ENCODE measurements around the gene INKA1. TPM values are rescaled to one million over a fixed set of nuclear protein-coding genes. Genes with fewer than 3 reads are reported as not detected.

INKA1 gene
- total RNA-seq, 1 donor from 2014 or later = 7.9 TPM

DNA sequence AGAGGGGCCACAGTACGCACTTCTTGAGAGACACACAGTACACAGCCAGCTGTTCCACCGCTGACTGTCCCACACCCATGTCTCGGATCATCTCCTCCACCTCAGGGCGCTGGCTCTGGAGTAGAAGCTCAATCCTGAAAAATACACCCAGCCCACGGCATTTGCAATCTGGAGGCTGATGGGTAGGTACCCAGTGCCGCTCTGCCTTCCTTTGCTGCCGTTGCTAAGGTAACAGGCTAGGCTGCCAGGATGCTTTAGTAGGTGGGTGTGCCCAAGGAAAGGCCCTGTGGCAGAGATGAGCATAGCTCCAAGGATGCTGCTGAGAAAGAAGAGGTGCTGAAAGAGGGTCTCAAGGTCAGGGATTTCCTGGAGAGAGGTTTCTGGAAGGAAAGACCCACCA, 38.7 kb downstream of the INKA1 start:
- DNase-seq (ENCODE audit: low spot score) = no peak
- H3K4me1 Mint-ChIP-seq (ENCODE audit: low read depth) = peaks cover 13% of the 10 kb centered on the region
- no peaks in the 10 kb centered on the region for H3K9me3 Mint-ChIP-seq (ENCODE audit: low read depth)
- H3K36me3 Mint-ChIP-seq (ENCODE audit: low read depth) = no peaks in the 10 kb centered on the region
- H3K27me3 Mint-ChIP-seq (ENCODE audit: low read depth) = no peaks in the 10 kb centered on the region
- TF ChIP-seq, protein P1, sequence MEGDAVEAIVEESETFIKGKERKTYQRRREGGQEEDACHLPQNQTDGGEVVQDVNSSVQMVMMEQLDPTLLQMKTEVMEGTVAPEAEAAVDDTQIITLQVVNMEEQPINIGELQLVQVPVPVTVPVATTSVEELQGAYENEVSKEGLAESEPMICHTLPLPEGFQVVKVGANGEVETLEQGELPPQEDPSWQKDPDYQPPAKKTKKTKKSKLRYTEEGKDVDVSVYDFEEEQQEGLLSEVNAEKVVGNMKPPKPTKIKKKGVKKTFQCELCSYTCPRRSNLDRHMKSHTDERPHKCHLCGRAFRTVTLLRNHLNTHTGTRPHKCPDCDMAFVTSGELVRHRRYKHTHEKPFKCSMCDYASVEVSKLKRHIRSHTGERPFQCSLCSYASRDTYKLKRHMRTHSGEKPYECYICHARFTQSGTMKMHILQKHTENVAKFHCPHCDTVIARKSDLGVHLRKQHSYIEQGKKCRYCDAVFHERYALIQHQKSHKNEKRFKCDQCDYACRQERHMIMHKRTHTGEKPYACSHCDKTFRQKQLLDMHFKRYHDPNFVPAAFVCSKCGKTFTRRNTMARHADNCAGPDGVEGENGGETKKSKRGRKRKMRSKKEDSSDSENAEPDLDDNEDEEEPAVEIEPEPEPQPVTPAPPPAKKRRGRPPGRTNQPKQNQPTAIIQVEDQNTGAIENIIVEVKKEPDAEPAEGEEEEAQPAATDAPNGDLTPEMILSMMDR (IDR thresholded peaks at IDR 0.05) = no peak
- no peak overlapping the region for H3K4me3 Mint-ChIP-seq (ENCODE audit: unreplicated experiment)
- no peak overlapping the region for H3K27ac Mint-ChIP-seq (ENCODE audit: unreplicated experiment)

DNA sequence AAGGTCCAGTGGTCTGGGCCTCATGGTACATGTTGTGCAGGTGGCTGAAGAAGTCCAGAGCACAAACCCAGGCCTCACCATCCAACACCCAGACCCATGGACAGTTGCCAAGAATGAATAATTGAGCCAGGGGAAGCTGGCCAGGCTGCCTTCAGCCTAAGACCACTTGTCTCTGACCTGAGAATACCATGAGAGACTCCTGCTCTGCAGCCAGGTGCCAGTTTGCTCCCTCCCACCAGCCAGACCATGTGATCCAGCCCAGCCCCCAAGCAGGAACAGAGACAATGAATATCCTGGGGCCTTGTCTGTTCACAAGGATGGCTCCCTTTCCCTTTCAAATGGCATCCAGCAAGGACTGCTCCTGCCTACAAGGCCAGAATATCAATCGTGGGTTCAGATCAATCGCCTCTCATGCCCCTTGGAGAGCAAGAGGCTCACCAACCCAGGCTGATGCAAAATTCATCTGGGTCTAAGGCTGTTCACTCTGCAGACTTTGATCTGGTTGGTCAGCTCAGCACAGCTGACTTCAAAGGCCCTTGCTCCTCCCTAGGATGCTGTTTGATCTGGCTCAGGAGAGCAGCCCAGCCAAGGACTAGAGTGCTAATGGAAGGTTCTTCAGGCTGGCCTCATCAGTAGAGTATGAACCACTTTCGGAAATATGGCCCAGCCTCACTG, 39.9 kb downstream of the INKA1 start:
- H3K4me1 Mint-ChIP-seq (ENCODE audit: low read depth) = peaks cover 13% of the 10 kb centered on the region
- H3K27me3 Mint-ChIP-seq (ENCODE audit: low read depth) = no peaks in the 10 kb centered on the region
- no peak overlapping the region for H3K27ac Mint-ChIP-seq (ENCODE audit: unreplicated experiment)
- no peaks in the 10 kb centered on the region for H3K36me3 Mint-ChIP-seq (ENCODE audit: low read depth)
- no peak overlapping the region for H3K4me3 Mint-ChIP-seq (ENCODE audit: unreplicated experiment)
- DNase-seq (ENCODE audit: low spot score) = no peak
- TF ChIP-seq, protein P1 (IDR thresholded peaks at IDR 0.05) = no peak
- no peaks in the 10 kb centered on the region for H3K9me3 Mint-ChIP-seq (ENCODE audit: low read depth)

DNA sequence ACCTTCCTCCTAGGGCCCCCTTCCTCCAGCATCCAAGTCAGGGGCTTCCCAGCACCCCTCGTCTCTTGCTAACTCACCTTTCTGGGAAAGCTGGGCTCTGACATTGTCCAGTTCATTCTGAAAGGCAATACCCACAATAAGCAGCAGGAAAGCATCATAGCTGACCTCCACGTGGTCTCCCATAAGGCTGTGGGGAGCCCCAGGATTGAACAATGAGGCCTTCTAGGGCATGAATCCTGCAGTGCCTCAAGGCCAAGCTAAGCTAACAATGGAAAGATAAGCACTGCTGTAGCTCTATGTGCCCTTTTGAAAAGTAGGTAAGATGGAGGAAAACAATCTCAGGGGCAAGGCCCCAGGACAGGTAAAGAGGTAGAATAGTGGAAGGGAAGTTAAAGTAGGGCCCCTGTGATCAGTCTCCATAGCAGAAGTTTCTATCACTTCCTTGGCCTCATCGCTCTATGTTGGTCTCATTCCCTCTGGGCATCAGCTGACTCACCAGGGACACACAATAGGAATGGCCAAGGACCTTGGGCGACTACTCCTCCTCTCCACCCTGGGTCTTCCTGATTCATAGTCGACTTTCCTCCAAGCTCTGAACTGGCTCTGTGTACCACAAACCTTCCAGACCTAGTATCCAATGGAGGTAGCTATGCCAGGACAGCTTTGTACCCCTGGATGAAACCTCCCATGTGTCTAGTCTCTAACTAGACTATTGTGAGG, 41.6 kb downstream of the INKA1 start:
- H3K27ac Mint-ChIP-seq (ENCODE audit: unreplicated experiment) = no peak overlapping the region
- no peak overlapping the region for H3K4me3 Mint-ChIP-seq (ENCODE audit: unreplicated experiment)

DNA sequence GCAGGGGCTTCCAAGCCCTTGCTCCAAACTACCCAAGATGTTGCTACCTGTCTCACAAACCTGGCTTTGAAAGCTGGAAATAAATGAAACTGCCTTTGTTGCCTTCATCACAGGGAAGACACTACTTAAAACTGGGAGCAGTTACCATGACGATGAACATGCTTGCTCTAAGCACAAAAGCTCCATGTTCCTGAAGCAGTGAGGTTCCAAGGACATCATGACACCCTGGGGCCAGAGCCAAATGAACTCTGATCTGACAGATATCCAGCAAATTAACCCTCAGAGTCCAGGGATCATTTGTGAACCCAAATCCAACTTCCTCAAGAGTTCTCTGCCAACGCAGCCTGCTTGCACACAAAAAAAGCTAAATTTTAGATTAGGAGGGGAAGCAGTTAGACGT, 42.6 kb downstream of the INKA1 start:
- Mint-ChIP-seq H3K9me3 (ENCODE audit: low read depth) (no peaks in the 10 kb centered on the region), H3K4me1 (ENCODE audit: low read depth) (peaks cover 7% of the 10 kb centered on the region), H3K27ac (ENCODE audit: unreplicated experiment) (no peak overlapping the region), H3K27me3 (ENCODE audit: low read depth) (no peaks in the 10 kb centered on the region), H3K4me3 (ENCODE audit: unreplicated experiment) (no peak overlapping the region), H3K36me3 (ENCODE audit: low read depth) (no peaks in the 10 kb centered on the region)
- DNase-seq (ENCODE audit: low spot score) = no peak
- TF ChIP-seq, protein P1 (IDR thresholded peaks at IDR 0.05) = no peak

More for the DNA sequence above, 41.6 kb downstream of the INKA1 start:
- Mint-ChIP-seq H3K27me3 (ENCODE audit: low read depth) (no peaks in the 10 kb centered on the region), H3K4me1 (ENCODE audit: low read depth) (peaks cover 7% of the 10 kb centered on the region), H3K9me3 (ENCODE audit: low read depth) (no peaks in the 10 kb centered on the region), H3K36me3 (ENCODE audit: low read depth) (no peaks in the 10 kb centered on the region)
- no peak for DNase-seq (ENCODE audit: low spot score)
- TF ChIP-seq, protein P1 (IDR thresholded peaks at IDR 0.05) = no peak

Small RNA genes lying within 50 kb of the gene (microRNA-seq; reads per million reads assigned to microRNA genes)
- not detected for gene MIR5193 (ENCODE audit: borderline number of aligned reads)

Other genes with a start within 250 kb of the INKA1 start
- 0.77 to 0.82 TPM (median 0.77 TPM) in 3 replicates for gene BSN, start 248.8 kb upstream of the INKA1 start, total RNA-seq
- 64.5 to 72.0 TPM (median 69.8 TPM) in 3 replicates for gene APEH, start 128.9 kb upstream of the INKA1 start, total RNA-seq
- gene MST1, start 113.8 kb upstream of the INKA1 start, total RNA-seq = 17.6 to 24.4 TPM (median 19.1 TPM) in 3 replicates
- gene RNF123, start 113.7 kb upstream of the INKA1 start, total RNA-seq = 40.1 to 46.2 TPM (median 41.4 TPM) in 3 replicates
- gene AMIGO3, start 83.6 kb upstream of the INKA1 start, total RNA-seq = 0.27 to 0.35 TPM in 2 of 3 replicates, not detected in the other
- gene GMPPB, start 79.3 kb upstream of the INKA1 start, total RNA-seq = 27.6 to 50.2 TPM (median 28.4 TPM) in 3 replicates
- gene IP6K1, start 16.7 kb upstream of the INKA1 start, total RNA-seq = 38.9 to 44.4 TPM (median 40.1 TPM) in 3 replicates
- gene CDHR4, start 3.4 kb upstream of the INKA1 start, total RNA-seq = not detected in 3 replicates
- gene UBA7, start 10.7 kb downstream of the INKA1 start, total RNA-seq = 25.6 to 45.3 TPM (median 26.3 TPM) in 3 replicates
- 2.3 to 5.9 TPM (median 2.7 TPM) in 3 replicates for gene TRAIP, start 53.3 kb downstream of the INKA1 start, total RNA-seq
- not detected in 3 replicates for gene CAMKV, start 66.6 kb downstream of the INKA1 start, total RNA-seq
- gene MST1R, start 100.6 kb downstream of the INKA1 start, total RNA-seq = 0.55 to 1.1 TPM (median 0.56 TPM) in 3 replicates
- gene MON1A, start 126.5 kb downstream of the INKA1 start, total RNA-seq = 9.6 to 13.6 TPM (median 11.0 TPM) in 3 replicates
- gene RBM6, start 136.9 kb downstream of the INKA1 start, total RNA-seq = 57.1 to 70.7 TPM (median 61.0 TPM) in 3 replicates